HG03378 (cell line): ENCODE measurements around the gene PCDHGA2.
"Not testable (repeated sequence)": the region's sequence is repeated elsewhere in the genome, so short reads cannot be mapped to it uniquely, and the experiment has no call there.

ENCODE experiments used
- ATAC-seq: cut with Tn5 transposase; IDR thresholded peaks from one replicate; pipeline ENCODE4 v1.9.1; 2021; ENCODE audit warnings: mild to moderate bottlenecking, moderate library complexity; ENCODE audit not compliant: unreplicated experiment

Gene PCDHGA2

DNA sequence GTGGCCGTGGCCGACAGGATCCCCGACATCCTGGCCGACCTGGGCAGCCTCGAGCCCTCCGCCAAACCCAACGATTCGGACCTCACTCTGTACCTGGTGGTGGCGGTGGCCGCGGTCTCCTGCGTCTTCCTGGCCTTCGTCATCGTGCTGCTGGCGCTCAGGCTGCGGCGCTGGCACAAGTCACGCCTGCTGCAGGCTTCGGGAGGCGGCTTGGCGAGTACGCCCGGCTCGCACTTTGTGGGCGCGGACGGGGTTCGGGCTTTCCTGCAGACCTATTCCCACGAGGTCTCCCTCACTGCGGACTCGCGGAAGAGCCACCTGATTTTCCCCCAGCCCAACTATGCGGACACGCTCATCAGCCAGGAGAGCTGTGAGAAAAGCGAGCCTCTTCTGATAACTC is 7.5 kb downstream of the PCDHGA2 start:
- not testable (repeated sequence) for ATAC-seq

- no peak for ATAC-seq
Observed at GRCh38 chr5:141349917-141350619, 11.5 kb downstream of the PCDHGA2 start, which contains the start of gene PCDHGB1. PCDHGB1 (plus strand) TSS chr5:141350099; CDS start chr5:141350261, 162 bp downstream.

GRCh38 chr5:141351591-141351990 is 13.0 kb downstream of the PCDHGA2 start:
- ATAC-seq: no peak

DNA sequence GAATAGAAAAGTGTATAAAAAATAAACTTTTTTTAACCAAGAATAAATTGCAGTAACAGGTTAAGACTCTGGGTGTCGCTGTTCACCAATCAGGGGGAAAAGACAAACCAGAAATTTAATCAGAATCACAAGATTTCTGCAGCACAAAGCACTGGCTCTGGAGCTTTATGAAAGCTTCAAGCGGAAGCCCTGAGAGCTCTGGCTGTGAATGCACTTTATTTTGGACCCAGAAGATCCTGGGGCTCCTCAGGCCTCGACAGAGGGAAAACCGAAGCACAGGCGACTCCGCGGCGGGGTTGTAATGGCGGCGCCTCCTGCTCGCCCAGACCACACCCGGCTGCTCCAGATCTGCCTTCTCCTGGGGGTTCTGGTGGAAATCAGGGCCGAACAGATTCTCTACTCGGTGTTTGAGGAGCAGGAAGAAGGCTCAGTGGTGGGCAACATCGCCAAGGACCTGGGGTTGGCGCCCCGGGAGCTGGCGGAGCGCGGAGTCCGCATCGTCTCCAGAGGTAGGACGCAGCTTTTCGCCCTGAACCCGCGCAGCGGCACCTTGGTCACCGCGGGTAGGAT is 16.4 kb downstream of the PCDHGA2 start, which contains the start of gene PCDHGA4:
TSS of gene PCDHGA4 (plus strand) at position 122 of the 570 bp plus-strand sequence. CDS start at position 209, 87 bp downstream.
- no peak for ATAC-seq

- no peak for ATAC-seq
Observed at GRCh38 chr5:141355641-141356040, 17.1 kb downstream of the PCDHGA2 start.

- no peak for ATAC-seq
Observed at GRCh38 chr5:141356133-141356532, 17.6 kb downstream of the PCDHGA2 start.

GRCh38 chr5:141356950-141357349 is 18.4 kb downstream of the PCDHGA2 start:
- ATAC-seq: no peak

GRCh38 chr5:141359790-141360426 is 21.3 kb downstream of the PCDHGA2 start, which contains the start of gene PCDHGB2:
PCDHGB2 (plus strand) TSS chr5:141359994; CDS start chr5:141360136, 142 bp downstream.
- ATAC-seq: no peak

- no peak for ATAC-seq
Observed at GRCh38 chr5:141360685-141361084, 22.1 kb downstream of the PCDHGA2 start.

- no peak for ATAC-seq
Observed at GRCh38 chr5:141362719-141363118, 24.2 kb downstream of the PCDHGA2 start.

GRCh38 chr5:141363952-141364660 is 25.5 kb downstream of the PCDHGA2 start, which contains the start of gene PCDHGA5:
PCDHGA5 (plus strand) TSS chr5:141364162; CDS start chr5:141364331, 169 bp downstream.
- no peak for ATAC-seq

DNA sequence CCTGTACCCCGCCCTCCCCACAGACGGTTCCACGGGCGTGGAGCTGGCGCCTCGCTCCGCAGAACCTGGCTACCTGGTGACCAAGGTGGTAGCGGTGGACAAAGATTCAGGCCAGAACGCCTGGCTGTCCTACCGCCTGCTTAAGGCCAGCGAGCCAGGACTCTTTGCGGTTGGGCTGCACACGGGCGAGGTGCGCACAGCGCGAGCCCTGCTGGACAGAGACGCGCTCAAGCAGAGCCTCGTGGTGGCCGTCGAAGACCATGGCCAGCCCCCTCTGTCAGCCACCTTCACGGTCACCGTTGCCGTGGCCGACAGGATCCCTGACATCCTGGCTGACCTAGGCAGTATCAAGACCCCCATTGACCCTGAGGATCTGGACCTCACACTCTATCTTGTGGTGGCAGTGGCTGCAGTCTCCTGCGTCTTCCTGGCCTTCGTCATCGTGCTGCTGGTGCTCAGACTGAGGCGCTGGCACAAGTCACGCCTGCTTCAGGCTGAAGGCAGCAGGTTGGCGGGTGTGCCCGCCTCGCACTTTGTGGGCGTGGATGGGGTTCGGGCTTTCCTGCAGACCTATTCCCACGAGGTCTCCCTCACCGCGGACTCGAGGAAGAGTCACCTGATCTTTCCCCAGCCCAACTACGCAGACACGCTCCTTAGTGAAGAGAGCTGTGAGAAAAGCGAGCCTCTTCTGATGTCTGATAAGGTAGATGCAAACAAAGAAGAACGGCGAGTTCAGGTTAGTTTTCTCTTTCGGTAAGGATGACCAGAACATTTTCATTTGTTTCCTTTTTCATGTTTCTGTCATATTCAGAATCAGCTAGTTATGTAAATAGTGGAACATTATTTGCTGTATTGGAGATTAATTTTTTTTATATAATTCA is 27.7 kb downstream of the PCDHGA2 start:
- ATAC-seq: no peak

GRCh38 chr5:141369994-141370848 is 31.7 kb downstream of the PCDHGA2 start, which contains the start of gene PCDHGB3:
PCDHGB3 (plus strand) TSS chr5:141370242; CDS start chr5:141370395, 153 bp downstream.
- ATAC-seq: peak; percentile 95

- ATAC-seq: no peak
Observed at GRCh38 chr5:141371572-141372475, 33.3 kb downstream of the PCDHGA2 start.

DNA sequence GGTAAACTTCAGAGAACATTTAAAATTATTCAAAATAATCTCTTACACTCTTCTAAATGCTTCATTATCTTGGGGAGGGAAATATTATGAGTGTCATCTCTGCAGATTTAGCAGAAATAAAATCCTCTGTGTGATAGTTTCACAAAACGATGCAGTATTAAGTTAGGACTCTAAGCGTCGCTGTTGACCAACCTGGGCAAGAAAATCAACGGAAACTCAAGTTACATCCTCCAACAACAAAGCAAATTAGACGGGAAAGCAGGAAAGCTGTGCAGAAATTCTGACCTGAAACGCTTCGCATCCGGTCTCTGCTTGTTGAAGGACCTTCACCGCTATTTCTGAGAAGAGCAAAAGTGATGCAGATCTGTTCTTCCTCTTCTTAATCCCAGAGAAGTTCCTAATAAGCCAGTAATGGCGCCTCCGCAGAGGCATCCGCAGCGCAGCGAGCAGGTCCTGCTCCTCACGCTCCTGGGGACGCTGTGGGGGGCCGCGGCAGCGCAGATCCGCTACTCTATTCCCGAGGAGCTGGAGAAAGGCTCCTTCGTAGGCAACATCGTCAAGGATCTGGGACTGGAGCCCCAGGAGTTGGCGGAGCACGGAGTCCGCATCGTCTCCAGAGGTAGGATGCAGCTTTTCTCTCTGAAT is 35.2 kb downstream of the PCDHGA2 start, which contains the start of gene PCDHGA6:
TSS of gene PCDHGA6 (plus strand) at position 219 of the 645 bp plus-strand sequence. CDS start at position 412, 193 bp downstream.
- ATAC-seq: no peak

- no peak for ATAC-seq
Observed at GRCh38 chr5:141374627-141375026, 36.1 kb downstream of the PCDHGA2 start.

- ATAC-seq: not testable (repeated sequence)
Observed at GRCh38 chr5:141375444-141376155, 37.0 kb downstream of the PCDHGA2 start.
